GM18508 (cell line): ENCODE measurements around the gene CLCNKA.

Experiments
- ATAC-seq: cut with Tn5 transposase; IDR thresholded peaks from one replicate; pipeline ENCODE4 v1.9.1; 2021; ENCODE audit warnings: moderate number of reproducible peaks; ENCODE audit not compliant: insufficient read depth, unreplicated experiment

The CLCNKA gene

DNA sequence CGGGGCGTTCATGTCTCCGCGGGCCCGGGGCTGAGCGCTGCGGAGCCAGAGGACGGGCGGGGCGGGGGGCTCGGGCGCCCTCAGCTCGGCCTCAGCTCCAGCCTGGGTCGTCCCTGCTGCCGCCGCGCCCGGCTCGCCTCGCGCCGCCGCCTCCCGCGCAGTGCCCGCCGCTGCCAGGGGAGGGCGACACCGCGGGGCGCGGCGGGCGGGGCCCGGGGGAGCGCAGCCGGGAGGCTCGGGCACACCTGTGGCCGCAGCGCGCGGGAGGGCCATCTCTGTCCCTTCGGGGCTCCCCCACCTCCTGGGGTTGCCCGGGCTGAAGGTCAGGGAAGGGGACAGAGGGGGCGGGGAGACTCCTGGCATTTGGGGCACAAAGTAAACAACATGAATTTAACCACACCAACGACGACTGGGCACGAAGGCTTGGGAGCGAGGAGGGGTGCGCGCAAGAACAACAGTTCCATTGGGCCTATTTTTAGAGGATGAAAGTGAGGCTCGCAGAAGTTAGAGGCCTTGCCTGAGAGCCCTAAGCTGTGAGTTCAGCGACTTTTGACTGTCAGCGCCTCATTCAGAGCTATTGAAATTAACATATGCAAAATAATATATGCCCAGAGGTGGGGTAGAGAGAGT is 51.8 kb downstream of the CLCNKA start, which contains the start of gene FAM131C:
TSS of gene FAM131C (minus strand) at position 162 of the 630 bp plus-strand sequence. CDS start 209 bp downstream, outside the sequence.
- ATAC-seq, result no peak

DNA sequence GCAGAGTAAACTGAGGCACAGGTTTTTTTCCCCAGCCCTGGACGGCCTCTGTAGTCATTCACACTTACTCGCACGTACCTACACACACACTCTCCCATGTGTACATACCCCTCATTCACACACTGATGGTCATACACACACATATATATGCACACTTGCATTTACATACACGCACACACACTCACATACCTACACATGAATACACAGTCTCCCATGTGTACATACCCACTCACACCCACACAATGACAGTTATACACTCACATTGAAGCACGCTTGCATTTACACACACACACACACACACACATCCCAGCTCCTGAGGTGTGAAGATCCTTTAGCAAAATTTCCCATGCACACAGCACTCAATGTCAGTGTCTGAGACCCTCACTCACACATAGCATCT is 52.4 kb downstream of the CLCNKA start:
- no peak for ATAC-seq

GRCh38 chr1:16075337-16076030 is 53.6 kb downstream of the CLCNKA start:
- no peak for ATAC-seq

DNA sequence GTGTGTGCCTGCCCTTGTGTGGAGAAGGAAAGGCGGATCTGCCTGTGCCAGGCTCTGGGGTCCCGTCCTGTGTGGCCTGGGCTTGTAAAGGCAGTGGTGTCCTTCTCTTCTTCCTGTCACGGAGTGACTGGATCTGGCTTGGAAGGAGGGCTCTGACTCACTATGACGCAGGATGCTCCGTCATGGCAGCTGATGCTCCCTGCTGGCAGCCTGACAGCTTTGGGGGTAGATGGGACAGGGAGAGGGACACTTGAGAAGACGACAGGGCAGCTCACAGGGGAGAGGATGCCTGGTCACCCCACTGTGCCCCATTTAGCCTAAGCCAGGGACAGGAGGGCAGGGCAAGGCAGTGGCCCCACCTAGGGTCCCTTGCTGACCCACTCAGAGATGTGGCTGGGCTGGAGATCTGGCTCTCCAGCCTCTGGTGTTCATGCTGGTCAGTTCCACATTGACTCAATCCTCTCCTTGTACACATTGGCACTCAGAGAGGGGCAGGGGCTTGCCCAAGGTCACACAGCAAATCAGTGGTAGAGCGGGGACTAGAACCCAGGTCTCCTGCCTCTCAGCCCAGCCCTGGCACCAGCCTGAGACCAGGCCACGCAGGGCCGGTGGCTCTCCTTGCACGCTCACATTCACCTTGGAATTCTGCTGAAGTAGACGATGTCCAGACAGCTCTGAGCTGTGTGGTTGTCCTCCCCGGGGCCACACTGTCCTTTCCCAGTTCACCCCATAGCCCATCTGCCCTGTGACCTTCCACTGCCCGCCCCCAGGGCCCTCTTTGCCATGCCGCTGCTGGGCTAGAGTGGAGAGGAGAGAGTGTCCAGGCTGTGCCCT is 54.4 kb downstream of the CLCNKA start:
- ATAC-seq, result no peak

DNA sequence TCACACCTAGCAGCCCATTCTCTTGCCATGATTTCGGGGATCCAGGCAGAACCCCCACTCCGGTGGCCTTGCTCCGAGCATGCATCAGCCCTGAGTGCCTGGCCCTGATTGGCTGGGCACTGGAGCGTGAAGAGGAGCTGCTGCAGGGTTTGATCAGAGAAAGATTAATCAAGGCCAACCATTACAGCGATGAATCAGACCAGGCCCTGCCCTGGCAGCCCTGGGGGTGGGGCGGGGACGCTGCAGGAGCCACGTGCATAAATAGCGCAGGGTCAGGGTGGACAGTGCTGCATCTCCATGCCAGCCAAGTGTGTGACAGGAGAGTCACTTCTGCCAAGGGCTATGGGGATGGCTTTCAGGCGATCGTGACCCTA is 55.0 kb downstream of the CLCNKA start:
- ATAC-seq, result no peak

DNA sequence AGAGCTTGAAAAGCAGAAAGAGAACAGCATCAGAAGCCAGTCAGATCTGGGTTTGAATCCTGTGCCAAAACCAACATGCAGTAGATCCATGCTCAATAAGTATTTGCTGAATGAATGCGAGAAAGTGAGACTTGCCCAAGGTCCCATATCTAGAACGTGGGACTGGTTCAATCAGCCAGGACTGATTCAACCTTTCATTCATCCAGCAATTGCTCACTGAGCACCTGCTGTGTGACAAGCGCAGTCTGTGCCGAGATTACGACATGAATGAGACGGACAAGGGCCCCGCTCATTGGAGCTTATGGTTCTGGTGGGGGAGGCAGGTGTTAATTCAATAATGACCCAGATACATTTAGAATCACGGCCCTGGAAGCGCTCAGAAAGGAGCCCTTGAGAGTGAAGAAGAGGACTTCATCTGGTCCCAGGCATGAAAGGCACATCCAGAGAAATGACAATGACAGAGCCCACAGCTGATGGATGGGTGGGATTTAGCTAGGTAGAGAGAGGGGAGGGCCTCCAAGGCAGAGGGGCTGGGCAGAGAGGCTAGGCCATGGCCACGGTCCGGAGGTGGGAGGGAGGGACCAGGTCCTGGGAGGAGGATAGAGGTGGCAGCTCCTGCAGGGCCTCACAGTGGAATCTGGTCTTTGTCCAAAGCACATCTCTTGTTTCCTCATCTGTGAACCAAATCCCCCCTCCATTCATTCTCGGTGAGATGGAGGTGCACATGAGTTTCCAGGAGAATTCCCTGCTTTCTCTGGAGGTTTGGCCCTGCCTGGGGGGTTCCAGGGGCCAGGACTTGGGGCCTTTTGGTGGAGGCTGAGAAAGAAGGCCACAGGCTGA is 55.8 kb downstream of the CLCNKA start:
- no peak for ATAC-seq

GRCh38 chr1:16078925-16079656 is 57.3 kb downstream of the CLCNKA start:
- ATAC-seq, result no peak

GRCh38 chr1:16080422-16081150 is 58.8 kb downstream of the CLCNKA start:
- ATAC-seq, result no peak

DNA sequence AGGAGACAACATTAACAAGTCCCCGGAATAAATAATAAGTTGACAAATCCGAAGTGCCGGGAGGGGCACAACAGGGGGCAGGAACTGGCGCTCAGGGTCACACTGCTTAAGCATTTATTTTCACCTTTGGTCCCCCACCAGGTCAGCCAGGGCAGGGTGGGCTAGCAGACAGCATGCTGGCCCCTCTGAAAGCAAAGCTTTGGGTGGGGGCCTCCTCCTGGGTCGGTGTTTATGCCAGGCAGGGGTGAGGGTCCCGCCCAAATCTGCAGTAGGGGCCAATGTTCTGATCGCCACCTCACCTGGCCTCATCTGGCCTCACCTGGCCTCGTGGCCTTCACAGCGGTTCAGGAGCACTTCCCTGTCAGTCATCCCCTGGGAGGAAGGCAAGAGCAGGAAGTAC is 59.8 kb downstream of the CLCNKA start:
- no peak for ATAC-seq

GRCh38 chr1:16082283-16083038 is 60.6 kb downstream of the CLCNKA start:
- no peak for ATAC-seq

GRCh38 chr1:16083486-16083885 is 61.6 kb downstream of the CLCNKA start:
- ATAC-seq, result no peak
